H1 (cell line): ENCODE results near the gene ESYT1. TPM values are rescaled to one million over a fixed set of nuclear protein-coding genes. Genes with fewer than 3 reads are reported as not detected.

Experiments used
- CREB1 ChIP-seq: IDR thresholded peaks from 2 replicates; pipeline ENCODE4 v1.6.1; 2012; ENCODE audit warnings: inconsistent platforms
- GABPA ChIP-seq: IDR thresholded peaks from 2 replicates; pipeline ENCODE4 v1.6.1; 2011; ENCODE audit warnings: mild to moderate bottlenecking, low read length, moderate library complexity, borderline replicate concordance; ENCODE audit not compliant: insufficient read depth
- HDAC2 ChIP-seq, 2 experiments: fragments of 300-600 bp in 1 of 2; sonication (generic) in 1 of 2; IDR thresholded peaks; 2 replicates each; pipeline ENCODE4 v1.6.1; 2011 to 2012; ENCODE audit warnings: low read depth in 2 of 2, low read length in 2 of 2, mild to moderate bottlenecking in 2 of 2, moderate library complexity in 2 of 2, borderline replicate concordance in 1 of 2, inconsistent platforms in 1 of 2
- POU5F1 ChIP-seq: IDR thresholded peaks from 2 replicates; pipeline ENCODE4 v1.6.1; 2011; ENCODE audit warnings: low read depth, mild to moderate bottlenecking, low read length, moderate library complexity
- SP1 ChIP-seq: IDR thresholded peaks from 2 replicates; pipeline ENCODE4 v1.6.1; 2011; ENCODE audit warnings: low read depth, low read length
- SP4 ChIP-seq: IDR thresholded peaks from 2 replicates; pipeline ENCODE4 v1.6.1; 2012; ENCODE audit warnings: low read length, inconsistent platforms
- polyA plus RNA-seq, 7 experiments: library from polyadenylated mRNA; depleted of rRNA in 3 of 7; stranded (reverse) in 5 of 7; unstranded in 2 of 7; fragments of >200 nt in 5 of 7; fragments of 200-250 nt in 2 of 7; gene quantifications; 1 replicate in 5 of 7; 2 replicates in 1 of 7; 4 replicates in 1 of 7; pipeline versions ENCODE4 v1.2.1 to v1.2.3, GENCODE V29; 2011 to 2013; ENCODE audit warnings: missing spikeins in 2 of 7, mixed read lengths in 2 of 7
- total RNA-seq: library from RNA; stranded (reverse); fragmentation: NEBNext Ultra II Directional; extraction: Animal tissue kit (Norgen Biotek cat#: 25700); gene quantifications from 2 replicates; pipeline ENCODE4 v1.2.1, GENCODE V29; 2021
- TF ChIP-seq, protein P1 (sequence below): fragments of 300-600 bp; sonication (generic); IDR thresholded peaks from 2 replicates; pipeline ENCODE4 v1.7.1; 2012; ENCODE audit warnings: low read length, moderate library complexity, mild to moderate bottlenecking, inconsistent platforms; ENCODE audit not compliant: insufficient replicate concordance
- TF ChIP-seq, protein P2 (sequence below): IDR thresholded peaks from 2 replicates; pipeline ENCODE4 v1.6.1; 2012; ENCODE audit warnings: inconsistent platforms

ESYT1 gene
- total and polyA plus RNA-seq, 2 of the 8 experiments (the other 6 are each of a cell fraction or from before 2014, with no cell fraction given), result 86.9 to 165 TPM

DNA sequence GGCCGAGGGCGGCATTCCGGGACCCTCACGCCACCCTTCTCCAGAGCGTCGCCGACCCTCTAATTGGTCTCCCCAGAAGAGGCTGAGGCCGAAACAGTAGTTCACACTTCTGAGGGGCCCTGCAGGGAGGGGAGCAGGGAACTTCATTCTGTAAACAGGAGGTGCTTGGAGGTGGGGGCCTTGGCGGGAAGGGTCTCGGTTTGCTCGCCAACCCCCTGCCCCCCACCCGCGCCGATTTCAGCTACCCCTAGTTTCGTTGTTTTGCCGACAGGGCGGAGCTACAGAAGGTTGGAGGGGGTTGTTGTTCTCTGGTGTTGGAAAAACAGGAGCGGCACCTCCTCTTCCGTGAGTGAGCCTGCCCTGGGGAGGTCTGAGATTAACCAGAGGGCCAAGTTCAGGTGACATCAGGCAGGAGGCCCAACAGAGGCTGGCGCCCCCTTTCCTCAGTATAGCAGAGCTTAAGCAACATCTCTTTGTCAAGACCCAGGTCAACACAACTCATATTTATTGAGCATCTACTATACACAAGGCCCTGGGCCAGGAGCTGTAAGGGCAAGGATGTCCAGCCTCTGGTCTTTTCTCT, 47.4 kb upstream of the ESYT1 start (continued):
- TF ChIP-seq, protein P1, sequence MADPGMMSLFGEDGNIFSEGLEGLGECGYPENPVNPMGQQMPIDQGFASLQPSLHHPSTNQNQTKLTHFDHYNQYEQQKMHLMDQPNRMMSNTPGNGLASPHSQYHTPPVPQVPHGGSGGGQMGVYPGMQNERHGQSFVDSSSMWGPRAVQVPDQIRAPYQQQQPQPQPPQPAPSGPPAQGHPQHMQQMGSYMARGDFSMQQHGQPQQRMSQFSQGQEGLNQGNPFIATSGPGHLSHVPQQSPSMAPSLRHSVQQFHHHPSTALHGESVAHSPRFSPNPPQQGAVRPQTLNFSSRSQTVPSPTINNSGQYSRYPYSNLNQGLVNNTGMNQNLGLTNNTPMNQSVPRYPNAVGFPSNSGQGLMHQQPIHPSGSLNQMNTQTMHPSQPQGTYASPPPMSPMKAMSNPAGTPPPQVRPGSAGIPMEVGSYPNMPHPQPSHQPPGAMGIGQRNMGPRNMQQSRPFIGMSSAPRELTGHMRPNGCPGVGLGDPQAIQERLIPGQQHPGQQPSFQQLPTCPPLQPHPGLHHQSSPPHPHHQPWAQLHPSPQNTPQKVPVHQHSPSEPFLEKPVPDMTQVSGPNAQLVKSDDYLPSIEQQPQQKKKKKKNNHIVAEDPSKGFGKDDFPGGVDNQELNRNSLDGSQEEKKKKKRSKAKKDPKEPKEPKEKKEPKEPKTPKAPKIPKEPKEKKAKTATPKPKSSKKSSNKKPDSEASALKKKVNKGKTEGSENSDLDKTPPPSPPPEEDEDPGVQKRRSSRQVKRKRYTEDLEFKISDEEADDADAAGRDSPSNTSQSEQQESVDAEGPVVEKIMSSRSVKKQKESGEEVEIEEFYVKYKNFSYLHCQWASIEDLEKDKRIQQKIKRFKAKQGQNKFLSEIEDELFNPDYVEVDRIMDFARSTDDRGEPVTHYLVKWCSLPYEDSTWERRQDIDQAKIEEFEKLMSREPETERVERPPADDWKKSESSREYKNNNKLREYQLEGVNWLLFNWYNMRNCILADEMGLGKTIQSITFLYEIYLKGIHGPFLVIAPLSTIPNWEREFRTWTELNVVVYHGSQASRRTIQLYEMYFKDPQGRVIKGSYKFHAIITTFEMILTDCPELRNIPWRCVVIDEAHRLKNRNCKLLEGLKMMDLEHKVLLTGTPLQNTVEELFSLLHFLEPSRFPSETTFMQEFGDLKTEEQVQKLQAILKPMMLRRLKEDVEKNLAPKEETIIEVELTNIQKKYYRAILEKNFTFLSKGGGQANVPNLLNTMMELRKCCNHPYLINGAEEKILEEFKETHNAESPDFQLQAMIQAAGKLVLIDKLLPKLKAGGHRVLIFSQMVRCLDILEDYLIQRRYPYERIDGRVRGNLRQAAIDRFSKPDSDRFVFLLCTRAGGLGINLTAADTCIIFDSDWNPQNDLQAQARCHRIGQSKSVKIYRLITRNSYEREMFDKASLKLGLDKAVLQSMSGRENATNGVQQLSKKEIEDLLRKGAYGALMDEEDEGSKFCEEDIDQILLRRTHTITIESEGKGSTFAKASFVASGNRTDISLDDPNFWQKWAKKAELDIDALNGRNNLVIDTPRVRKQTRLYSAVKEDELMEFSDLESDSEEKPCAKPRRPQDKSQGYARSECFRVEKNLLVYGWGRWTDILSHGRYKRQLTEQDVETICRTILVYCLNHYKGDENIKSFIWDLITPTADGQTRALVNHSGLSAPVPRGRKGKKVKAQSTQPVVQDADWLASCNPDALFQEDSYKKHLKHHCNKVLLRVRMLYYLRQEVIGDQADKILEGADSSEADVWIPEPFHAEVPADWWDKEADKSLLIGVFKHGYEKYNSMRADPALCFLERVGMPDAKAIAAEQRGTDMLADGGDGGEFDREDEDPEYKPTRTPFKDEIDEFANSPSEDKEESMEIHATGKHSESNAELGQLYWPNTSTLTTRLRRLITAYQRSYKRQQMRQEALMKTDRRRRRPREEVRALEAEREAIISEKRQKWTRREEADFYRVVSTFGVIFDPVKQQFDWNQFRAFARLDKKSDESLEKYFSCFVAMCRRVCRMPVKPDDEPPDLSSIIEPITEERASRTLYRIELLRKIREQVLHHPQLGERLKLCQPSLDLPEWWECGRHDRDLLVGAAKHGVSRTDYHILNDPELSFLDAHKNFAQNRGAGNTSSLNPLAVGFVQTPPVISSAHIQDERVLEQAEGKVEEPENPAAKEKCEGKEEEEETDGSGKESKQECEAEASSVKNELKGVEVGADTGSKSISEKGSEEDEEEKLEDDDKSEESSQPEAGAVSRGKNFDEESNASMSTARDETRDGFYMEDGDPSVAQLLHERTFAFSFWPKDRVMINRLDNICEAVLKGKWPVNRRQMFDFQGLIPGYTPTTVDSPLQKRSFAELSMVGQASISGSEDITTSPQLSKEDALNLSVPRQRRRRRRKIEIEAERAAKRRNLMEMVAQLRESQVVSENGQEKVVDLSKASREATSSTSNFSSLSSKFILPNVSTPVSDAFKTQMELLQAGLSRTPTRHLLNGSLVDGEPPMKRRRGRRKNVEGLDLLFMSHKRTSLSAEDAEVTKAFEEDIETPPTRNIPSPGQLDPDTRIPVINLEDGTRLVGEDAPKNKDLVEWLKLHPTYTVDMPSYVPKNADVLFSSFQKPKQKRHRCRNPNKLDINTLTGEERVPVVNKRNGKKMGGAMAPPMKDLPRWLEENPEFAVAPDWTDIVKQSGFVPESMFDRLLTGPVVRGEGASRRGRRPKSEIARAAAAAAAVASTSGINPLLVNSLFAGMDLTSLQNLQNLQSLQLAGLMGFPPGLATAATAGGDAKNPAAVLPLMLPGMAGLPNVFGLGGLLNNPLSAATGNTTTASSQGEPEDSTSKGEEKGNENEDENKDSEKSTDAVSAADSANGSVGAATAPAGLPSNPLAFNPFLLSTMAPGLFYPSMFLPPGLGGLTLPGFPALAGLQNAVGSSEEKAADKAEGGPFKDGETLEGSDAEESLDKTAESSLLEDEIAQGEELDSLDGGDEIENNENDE, result no peak
- TF ChIP-seq SP1, result no peak
- TF ChIP-seq SP4, result no peak
- TF ChIP-seq, protein P2, sequence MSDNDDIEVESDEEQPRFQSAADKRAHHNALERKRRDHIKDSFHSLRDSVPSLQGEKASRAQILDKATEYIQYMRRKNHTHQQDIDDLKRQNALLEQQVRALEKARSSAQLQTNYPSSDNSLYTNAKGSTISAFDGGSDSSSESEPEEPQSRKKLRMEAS, result no peak
- TF ChIP-seq HDAC2 (IDR thresholded peaks at IDR 0.05; ENCODE audit: borderline replicate concordance in 1 of 2, low read depth in 2 of 2, low read length in 2 of 2), result no peak
- no peak for TF ChIP-seq POU5F1
- TF ChIP-seq GABPA, result no peak
- TF ChIP-seq CREB1, result 0 out of 2 replicates have a peak, but pooled peaks have one; percentile 5
